GM19351 (cell line): ENCODE data around the gene OR5D16.
"Not testable (repeated sequence)": the region's sequence is repeated elsewhere in the genome, so short reads cannot be mapped to it uniquely, and the experiment has no call there.

Experiments used
- ATAC-seq: cut with Tn5 transposase; IDR thresholded peaks from one replicate; pipeline ENCODE4 v1.9.1; 2021; ENCODE audit warnings: mild to moderate bottlenecking, moderate library complexity; ENCODE audit not compliant: unreplicated experiment

Gene OR5D16

DNA sequence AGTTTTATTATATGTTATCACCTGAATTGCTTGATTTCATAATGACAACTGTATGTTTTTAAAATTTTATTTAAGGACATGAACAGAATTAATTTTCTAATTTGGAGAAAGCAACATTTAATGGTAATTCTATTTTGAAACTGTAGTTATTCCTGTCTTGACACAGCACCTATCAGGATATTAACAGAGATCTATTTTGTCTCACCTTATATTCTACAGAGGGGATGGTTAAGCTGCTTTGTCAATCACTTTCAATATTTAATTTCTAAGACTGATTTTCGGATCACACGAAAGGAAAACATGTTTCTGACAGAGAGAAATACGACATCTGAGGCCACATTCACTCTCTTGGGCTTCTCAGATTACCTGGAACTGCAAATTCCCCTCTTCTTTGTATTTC lies at the start of gene OR5D16:
Gene OR5D16, plus strand, starts transcription at position 301 of the 400 bp plus-strand sequence. Its CDS starts 0 bp downstream, at position 301.
- no peak for ATAC-seq

- no peak for ATAC-seq
Measured at GRCh38 chr11:55791606-55792005, 46.9 kb upstream of the OR5D16 start.

DNA sequence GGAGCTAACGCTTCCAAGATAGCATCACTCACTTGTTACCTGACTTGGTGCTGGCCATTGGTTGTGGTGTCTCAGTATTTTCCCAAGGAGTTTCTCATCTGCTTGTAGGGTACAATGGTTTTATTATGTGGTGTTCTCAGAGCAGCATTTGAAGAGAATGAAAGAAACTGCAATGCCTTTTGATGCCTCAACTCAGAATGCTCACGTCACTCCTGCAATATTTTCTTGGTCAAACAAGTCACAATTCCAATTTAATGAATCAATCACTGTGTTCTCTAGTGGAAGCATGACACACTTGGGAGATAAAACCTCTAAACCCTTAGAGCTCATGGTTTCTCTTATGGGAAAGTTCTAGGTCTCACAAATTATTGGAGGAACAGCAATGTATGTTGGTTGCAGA lies 45.2 kb upstream of the OR5D16 start:
- no peak for ATAC-seq

GRCh38 chr11:55795256-55795655 lies 43.3 kb upstream of the OR5D16 start, which contains the start of gene OR5D14:
TSS of gene OR5D14 (plus strand) at chr11:55795556. CDS start at chr11:55795556, 0 bp downstream.
- no peak for ATAC-seq

- no peak for ATAC-seq
Measured at GRCh38 chr11:55806248-55806647, 32.3 kb upstream of the OR5D16 start.

- no peak for ATAC-seq
Measured at GRCh38 chr11:55811067-55811466, 27.5 kb upstream of the OR5D16 start, which contains the start of gene OR5L1. TSS of gene OR5L1 (plus strand) at chr11:55811367. CDS start at chr11:55811467, 100 bp downstream.

DNA sequence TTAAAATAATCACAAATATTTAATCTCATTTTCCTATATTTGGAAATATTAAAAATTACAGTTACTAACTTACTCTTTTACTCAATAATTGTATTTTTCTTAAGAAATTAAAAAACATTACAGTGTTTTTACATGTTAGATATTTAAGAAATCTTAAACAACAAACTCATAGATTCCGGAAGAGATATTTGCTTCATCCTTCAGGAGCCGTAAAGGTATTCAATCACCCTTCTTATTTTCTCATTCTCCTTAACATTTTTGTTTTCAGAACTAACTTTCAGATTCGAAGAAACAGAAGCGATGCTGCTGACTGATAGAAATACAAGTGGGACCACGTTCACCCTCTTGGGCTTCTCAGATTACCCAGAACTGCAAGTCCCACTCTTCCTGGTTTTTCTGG lies 19.2 kb upstream of the OR5D16 start, which contains the start of gene OR5D18:
Gene OR5D18, plus strand, starts transcription at position 301 of the 400 bp plus-strand sequence. Its CDS starts 0 bp downstream, at position 301.
- ATAC-seq = no peak

GRCh38 chr11:55826919-55827318 lies 11.6 kb upstream of the OR5D16 start, which contains the start of gene OR5L2:
TSS of gene OR5L2 (plus strand) at chr11:55827219. CDS start at chr11:55827219, 0 bp downstream.
- no peak for ATAC-seq

- no peak for ATAC-seq
Measured at GRCh38 chr11:55847453-55847852, 8.9 kb downstream of the OR5D16 start.

DNA sequence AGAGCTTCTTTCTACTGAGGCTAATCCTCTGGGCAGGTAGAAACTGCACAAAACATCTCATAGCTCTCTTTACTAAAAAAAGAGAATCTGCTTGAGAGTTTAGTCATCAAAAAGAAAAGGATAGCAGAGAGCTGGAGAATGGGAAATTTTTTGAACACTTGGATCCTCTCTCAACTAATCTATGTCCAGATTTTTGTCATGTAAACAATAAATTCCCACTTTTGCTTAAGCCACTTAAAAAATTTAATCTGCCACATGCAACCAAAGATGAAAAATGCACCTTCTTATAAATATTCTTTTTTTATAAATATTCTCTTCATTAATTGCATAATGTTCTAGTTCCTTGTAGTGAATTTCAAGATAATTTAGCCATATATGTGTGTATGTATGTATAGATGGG lies 10.5 kb downstream of the OR5D16 start:
- ATAC-seq = no peak

DNA sequence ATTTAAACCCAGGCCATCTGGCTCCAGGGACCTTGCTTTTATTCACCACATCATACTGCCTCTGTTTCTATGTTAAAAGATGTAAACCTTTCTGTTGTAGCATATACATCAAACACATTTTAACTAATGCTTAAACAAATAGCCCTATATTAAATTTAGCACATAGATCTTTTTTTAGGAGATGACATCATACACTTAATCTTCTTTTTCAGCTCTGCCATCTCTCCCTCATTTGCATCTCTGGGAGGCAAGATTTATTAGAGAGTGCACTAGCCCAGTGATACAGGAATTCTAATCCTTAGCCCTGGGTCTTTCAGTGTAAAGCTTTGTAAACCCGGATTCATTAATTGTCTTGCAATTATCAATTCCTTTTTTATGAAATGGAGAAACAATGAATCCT lies 13.6 kb downstream of the OR5D16 start:
- ATAC-seq = no peak

- ATAC-seq = no peak
Measured at GRCh38 chr11:55854704-55855103, 16.2 kb downstream of the OR5D16 start.

DNA sequence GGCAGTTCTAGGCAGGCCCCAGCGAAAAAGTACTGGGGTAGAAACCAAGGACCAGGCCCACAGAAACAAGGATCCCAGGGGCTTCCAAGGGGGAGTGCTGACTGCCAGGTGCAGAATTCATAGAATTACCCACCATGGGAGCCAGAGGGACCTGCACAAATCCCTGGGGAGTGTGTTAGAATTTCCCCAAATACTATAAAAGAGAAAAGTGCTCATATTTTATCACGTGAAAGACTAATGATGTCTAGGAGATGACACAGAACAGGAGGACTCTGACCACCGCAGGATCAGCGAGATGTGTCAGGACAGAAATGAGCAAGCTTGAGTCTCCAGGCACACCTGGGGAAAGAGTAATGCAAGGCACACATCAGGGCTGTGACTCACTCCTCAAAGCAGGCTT lies 28.8 kb downstream of the OR5D16 start:
- not testable (repeated sequence) for ATAC-seq

- ATAC-seq = not testable (repeated sequence)
Measured at GRCh38 chr11:55872731-55873130, 34.2 kb downstream of the OR5D16 start.

DNA sequence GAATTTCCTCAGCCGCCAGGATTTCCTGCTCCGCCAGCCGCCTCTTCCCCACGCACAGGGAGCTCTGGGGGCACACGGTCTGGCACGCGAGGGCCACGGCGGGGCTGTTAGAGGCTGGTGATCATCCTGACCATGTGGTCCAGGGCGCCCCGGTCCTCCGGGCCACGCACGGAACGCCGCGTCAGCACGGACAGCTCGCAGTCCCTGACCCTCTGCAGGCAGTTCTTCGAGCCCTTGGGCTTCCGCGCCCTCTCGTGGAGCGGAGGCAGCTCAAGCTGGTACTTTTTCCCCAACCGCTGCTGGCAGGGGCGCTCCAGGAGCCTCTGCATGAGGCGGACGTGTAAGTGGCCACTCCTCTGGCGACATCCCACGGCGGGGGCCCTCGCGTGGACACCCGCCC lies 34.6 kb downstream of the OR5D16 start:
- not testable (repeated sequence) for ATAC-seq

GRCh38 chr11:55882997-55883396 lies 44.4 kb downstream of the OR5D16 start, which contains the start of gene TRIM51:
TSS of gene TRIM51 (plus strand) at chr11:55883297. CDS start at chr11:55885429, 2,132 bp downstream.
- not testable (repeated sequence) for ATAC-seq

- ATAC-seq = not testable (repeated sequence)
Measured at GRCh38 chr11:55884995-55885394, 46.4 kb downstream of the OR5D16 start.

DNA sequence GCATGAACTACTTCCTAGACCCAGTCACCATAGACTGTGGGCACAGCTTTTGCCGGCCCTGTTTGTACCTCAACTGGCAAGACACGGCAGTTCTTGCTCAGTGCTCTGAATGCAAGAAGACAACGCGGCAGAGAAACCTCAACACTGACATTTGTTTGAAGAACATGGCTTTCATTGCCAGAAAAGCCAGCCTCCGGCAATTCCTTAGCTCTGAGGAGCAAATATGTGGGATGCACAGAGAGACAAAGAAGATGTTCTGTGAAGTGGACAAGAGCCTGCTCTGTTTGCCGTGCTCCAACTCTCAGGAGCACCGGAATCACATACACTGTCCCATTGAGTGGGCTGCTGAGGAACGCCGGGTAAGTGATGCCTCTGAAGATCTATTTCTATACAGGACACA lies 46.9 kb downstream of the OR5D16 start:
- ATAC-seq = not testable (repeated sequence)
